Activated CD8-positive, alpha-beta memory T cell treated with anti-CD3 and anti-CD28 coated beads for 1 hour (primary cell): ENCODE data around the gene FKBP7.
"Not testable (repeated sequence)": the region's sequence is repeated elsewhere in the genome, so short reads cannot be mapped to it uniquely, and the experiment has no call there.

ENCODE experiments used
- DNase-seq, 2 donors: peaks; one replicate each; pipeline ENCODE4 v3.0.0-alpha.2; 2020; ENCODE audit warnings: low read depth in 1 of 2; ENCODE audit errors: extremely low read depth in 1 of 2

FKBP7 gene

DNA sequence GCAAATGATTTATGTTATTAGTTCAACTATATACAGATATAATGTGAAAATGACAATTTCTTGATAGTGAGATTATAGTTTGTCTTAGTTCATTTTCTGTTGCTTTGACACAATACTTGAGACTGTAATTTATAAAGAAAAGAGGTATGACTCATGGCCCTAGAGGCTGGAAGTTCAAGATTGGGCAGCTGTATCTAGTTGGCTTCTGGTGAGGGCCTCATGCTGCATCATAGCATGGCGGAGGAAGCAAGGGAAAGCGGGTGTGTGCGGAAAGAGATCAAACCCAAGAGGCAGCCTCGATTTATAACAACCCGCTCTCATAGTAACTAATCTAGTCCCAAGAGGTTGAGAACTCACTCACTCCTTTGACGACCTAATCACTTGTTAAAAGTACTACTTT, 13.2 kb upstream of the FKBP7 start:
- DNase-seq = no peak

DNA sequence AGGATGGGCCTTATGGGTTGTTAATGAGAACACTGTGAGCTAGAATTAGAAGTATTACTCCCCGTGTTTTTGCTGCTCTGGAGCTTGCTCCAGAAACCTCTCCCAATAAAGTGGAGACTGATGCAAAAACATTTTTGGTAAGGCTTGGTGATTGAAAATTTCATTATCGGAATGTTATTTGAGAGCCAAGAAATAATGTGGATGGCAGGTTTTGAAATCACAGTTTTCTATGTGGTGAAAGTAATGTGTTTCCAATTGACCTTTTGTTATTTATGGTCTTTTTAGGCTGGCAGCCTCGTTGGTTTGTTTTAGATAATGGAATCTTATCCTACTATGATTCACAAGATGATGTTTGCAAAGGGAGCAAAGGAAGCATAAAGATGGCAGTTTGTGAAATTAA, 7.0 kb upstream of the FKBP7 start:
- no peak for DNase-seq

DNA sequence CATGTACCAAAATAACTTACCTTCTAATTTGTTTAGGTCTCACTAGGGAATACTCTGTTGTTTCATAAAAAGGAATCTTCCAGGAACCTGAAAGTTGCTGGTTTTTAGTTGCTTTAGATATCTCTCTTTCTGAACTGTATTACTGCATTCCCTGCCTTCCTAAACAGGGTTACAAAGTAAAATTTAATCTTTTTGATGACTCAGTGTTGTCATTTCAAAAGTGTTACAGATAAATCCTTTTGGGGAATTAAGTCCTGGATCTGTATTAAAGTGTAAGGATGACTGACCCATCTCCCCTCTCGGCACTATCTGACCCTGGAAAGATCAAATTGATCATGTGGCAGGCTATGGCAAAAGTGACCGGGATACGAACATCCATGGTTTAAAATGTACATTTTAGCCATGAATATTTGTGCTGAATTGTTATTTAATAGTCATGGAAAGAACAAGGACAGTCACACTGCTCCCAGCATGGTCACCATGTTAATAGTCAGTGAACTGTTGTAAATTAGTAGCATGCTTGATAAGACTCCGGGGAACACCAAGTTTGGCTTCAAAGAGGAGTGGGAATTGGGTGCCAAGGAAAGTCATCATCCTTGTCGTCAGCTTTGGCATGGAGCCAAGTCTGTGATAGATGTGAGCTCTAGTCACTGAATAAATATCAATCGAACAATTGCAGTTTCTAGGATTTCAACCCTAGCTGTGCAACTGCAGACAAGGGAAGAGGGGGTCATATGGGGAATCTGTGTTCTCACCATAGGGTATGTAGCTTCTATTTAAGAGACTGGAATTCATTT, 6.0 kb upstream of the FKBP7 start:
- no peak for DNase-seq

DNA sequence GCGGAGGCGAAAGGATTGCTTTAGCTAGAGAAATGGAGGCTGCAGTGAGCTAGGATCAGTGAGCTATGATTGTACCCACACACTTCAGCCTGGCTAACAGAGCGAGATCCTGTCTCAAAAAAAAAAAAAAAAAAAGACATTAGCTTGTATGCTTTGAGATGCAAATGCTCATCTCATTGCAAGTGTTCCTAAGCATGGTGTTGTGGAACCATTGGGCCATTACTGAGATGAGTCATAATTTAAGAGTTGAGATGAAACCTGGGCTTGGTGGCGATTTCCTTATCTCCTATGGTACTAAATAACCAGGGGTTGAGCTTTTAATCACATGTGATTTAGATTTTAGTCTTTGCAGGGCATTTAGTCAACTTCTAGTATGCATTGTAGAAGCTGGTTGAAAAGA, 4.0 kb upstream of the FKBP7 start:
- no peak for DNase-seq

DNA sequence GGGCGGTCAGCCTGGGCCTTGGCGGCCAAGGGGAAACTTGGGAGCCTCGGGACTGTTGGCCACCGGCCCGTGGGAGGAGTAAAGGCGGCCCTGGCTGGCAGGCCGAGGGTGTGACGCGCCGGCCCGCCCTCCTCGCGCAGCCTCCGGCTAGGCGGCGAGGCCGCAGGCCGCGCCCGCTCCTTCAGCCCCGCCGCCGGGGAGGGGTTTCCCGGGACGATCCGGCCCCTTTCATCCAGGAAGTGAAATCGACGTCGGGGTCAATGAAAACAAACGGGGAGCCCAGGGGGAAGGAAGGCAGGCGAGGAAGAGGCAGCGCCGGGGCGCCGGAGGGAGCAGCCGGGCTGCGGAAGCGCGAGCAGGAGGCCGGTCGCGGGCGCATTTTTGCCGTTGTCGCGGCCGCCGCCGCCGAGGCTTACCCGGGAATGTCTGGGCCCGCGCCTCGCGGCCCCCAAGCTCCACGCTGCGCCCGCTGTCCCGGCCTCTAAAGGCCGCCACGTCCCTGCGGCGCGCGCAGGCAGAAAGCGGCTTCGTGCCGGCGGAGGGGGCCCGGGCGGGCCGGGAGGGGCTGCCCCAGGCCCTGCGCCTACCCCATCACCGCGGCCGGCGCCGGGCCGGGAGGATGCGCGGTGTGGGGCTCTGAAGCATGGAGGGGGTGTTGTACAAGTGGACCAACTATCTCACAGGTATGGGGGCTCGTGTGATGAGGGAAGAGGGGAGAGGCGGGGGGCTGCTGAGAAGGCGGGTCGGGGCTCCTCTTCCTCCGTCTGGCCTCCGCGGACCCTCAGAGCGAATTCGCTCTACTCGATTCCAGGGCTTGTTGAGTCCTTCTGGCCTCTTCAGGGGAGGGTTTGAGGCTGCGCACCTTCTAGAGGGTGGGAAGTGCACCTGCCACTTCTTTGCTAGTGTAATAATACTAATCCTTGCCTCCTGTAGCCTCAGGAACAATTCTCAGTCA, 2.1 kb upstream of the FKBP7 start, which contains the start of gene PLEKHA3:
Gene PLEKHA3 (plus strand): TSS at position 231 of the 955 bp plus-strand sequence. CDS start 413 bp downstream, at position 644.
- peak; percentile 32 to 59 for DNase-seq

DNA sequence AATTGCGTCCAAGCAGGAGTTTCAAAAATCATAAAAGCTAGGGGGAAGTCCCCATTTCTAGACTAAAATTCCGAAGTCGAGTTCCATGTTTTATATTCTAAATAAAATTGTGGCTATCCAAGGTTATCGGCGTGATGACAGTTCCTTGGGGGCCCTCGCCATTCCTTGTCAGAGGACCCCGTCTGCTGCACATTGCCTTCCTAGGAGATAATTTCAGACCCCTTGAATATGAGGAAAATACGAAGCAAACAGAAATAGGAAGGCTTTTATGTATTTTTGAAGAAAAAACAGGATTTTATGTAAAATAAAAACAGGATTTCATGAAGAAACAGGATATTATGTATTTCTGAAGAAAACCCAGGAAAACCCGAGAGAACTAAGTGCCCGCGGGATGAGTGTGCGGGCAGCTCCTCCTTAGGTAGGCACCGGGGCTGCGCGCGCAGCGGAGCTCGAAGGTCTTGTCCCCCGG, 1.4 kb upstream of the FKBP7 start:
- DNase-seq = no peak

DNA sequence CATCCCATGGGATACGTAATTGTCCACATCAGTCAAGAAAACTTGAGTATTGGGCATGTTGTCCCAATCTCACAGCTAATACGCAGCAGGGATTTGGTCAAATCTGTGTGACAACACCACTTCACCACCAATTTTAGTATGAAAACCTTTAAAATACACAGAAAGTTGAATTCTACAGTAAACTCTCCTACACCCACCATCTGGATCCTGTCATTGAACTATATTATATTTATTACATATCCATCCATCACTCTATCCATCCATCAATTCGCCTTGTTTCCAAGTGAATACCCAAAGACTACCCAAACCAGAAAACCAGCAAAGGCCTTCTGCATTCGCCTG, 846 bp upstream of the FKBP7 start:
- DNase-seq = no peak

DNA sequence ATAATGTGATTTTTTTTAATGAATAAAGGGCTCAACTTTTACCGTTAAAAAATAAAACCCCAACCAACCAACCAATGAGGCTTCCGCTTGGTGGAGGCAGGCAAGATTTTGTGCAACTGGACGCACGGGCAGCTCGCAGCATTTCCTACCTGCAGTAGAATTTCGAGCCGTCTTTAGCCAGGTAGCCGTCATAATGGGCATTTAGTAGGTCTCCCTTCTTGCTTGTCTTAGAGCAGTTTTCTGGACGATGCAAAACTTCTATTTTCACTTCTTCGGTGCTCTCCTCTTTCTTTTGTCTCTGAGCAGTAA, 316 bp downstream of the FKBP7 start:
- no peak for DNase-seq

DNA sequence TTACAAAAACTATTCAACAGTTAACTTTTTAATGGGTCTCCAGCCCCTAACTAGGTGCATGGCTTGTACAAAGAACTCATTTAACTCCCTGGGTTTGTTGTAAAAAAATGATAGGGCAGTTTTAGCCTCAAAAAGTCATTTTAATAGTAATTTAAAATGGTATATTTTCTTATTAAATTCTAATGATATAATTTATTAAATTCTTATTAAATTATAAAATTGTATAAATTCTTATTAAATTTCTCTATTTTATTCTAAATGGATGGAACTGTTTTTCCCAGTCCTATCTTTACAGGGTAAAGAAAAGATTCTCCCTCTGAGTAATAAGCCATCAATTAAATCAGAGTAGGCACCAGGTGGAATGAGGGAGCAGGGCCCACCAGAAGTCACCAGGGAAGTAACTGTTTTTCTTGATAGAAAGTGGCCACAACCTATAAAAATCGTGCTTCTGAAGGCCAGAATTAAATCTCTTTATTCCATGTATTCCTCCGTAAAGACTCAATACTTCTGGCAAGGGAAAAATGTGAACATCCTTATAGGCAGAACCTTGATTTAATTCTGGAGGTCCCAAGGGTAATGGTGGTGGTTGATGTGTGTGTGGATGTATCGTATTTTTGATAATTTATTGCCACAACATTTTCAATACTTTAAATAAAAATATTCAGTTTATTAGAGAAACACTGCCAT, 814 bp downstream of the FKBP7 start:
- DNase-seq = no peak

DNA sequence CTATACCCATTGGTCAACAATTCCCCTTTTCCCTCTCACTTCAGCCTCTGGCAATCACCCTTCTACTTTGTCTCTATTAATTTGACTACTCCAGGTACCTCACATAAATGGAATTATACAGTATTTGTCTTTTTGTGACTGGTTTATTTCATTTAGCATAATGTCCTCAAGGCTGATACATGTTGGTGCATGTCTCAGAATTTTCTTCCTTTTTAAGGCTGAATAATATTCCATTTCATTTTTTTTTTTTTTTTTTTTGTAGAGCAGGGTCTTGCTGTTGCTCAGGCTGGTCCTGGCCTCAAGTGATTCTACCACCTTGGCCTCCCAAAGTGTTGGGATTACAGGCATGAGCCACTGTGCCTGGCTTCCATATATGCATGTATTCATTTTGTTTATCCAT, 1.9 kb downstream of the FKBP7 start:
- DNase-seq = no peak

DNA sequence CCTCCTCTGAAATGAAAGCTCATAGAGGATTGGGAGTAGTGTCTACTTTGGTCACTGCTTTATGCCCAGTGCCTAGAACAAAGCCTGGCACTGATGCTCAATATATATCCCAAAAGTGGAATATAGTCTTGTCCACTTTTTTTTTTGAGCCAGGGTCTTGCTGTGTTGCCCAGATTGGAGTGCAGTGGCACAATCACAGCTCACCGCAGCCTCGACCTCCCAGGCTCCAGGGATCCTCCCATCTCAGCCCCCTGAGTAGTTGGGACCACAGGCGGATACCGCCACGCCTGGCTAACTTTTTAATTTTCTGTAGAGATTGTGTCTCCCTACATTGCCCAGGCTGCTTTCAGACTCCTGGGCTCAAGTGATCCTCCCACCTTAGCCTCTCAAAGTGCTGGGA, 3.8 kb downstream of the FKBP7 start:
- no peak for DNase-seq

DNA sequence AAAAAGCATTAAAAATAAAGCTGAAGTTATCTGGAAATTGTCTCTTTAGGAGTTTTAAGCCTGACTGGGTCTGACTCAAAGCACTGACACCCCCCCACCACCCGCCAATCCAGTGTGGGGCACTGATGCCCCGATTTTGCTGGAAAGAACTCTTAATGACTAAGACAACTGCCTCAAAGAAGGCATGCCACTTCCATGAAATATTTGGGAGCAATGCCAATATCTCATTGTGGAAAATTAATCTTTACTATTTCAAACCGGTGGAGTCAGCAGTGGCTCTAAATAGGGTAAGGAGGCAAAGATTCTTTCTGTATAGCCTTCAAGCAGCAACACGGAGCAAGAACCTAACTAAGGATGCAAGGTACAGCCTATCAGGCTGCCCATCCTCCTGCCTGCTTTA, 4.5 kb downstream of the FKBP7 start:
- no peak for DNase-seq

DNA sequence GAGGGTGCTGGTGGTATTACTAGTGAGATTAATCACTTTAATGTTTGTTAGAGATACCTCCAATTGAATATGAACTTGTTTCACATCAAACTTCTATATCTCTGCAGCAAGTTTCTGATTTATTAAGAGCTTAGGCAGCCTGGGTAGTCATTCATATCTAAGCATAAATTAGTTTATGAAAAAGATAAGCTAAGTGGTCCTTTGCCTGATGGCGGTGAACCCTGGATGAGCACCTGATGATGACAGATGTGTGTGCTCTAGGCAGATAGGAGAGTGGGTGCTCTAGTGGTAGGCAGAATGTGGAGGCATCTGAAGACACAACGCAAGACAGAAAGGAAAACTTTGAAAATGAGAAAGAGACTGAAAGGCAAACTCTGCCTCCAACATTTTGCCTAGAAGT, 5.0 kb downstream of the FKBP7 start:
- DNase-seq = no peak

DNA sequence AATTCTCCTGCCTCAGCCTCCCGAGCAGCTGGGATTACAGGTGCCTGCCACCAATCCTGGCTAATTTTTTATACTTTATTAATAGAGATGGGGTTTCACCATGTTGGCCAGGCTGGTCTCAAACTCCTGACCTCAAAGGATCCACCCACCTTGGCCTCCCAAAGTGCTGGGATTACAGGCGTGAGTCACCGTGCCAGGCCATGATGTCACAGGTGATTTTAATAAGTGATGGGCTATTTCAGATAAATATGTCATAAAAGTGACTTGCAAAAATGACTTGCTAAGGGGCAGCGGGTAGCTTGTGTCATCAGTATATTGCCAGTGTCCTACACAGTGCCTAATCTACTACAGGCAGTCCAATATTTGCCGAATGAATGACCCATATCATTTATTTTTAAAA, 7.1 kb downstream of the FKBP7 start:
- not testable (repeated sequence) for DNase-seq

DNA sequence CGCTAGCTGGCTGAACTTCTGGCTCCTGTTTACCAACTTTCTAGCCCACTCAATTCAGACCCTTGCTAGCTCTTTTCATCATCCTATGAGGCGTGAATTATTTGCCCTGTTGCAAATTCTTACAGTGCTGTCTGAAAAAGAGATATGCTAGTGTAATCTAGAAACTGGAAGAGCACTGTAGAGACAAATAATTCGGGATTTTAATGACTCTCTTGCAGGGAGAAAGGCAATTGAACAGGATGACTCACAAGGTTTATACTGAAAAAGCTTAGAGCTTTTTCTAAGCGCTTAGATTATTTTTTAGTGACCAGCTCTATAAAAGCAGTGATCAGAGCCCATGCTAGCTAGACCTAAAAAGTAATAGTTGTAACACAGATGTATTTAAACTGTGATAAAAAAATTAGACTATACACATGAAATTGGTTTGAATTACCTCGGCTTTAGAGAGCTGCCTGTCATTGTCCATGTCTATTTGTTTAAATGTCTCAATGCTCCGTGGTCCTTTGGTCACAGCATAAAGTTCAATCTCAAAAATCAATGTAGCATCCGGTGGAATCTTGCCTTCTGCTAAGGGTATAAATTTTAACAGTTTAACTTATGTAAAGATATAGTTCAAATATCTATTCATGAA, 9.1 kb downstream of the FKBP7 start:
- no peak for DNase-seq

DNA sequence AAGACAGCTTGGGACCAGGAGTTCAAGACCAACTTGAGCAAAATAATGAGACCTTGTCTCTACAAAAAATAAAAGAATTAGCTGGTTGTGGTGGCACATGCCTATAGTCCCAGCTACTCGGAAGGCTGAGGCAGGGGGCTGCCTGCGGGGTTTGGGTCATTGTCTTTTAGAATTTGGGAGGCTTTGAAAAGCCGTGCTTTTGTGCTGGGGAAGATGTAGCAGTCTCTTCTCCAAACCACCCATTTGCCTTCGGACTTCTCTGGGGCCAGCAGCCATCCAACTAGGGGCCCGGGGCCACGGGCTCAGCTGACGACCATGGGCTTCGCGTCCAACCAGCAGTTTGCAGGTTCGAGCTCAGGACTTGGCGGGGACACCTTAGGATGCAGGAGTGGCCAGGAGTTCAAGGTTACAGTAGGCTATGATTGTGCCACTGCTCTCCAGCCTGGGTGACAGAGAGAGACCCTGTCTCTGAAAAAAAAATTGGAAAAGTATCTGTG, 21.0 kb downstream of the FKBP7 start:
- no peak for DNase-seq

DNA sequence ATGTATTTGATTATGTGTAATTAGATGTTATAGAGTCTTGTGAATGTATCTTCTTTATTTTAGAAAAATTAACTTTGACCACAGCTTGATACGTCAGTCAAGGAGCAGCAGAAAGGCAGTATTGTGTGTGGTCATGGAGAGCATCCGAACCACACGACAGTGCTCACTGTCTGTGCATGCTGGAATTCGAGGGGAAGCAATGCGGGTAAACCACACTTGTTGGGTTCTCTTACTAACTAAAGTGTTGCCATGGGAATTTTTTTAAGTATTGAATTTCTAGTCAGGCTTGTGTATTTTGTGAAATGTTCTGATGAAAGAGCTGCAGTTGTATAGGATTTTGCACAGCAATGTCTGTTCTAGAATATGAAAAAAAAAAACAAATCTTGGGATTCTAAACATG, 22.5 kb downstream of the FKBP7 start:
- DNase-seq = no peak

DNA sequence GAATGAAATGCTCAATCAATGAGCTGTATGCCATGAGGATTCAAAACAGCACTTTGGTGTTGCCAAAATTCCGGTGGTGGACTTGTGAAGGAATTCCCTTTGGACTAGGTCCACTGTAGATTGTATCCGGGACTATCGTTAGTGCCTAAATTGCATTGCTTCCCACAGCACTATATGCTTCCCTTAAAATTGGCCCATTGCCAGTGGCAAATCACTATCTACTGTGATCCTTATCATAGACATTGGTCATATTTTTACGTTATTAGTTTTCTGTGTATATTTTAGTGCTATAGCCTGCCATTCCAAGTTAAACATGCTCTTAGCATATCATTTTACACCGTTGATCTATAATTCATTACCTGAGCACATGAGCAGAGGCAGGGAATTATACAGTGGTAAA, 25.5 kb downstream of the FKBP7 start:
- no peak for DNase-seq

DNA sequence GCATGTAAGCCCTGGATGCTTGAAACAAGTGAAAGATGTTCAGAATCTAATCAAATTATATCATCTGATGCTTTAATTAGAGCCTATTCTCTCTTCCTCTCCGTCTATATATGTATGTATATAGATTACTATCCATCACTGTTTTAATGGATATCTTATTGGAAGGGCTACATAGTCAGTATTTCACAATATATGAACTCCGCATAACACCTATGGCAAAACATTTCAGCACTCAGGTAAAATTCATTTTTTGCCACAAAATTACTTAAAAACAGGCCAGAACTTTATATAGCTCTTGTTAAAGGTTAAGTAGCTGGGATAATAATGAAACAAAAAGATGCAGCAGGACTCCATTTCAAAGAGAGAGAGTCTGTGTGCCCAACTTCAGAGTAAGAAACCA, 26.1 kb downstream of the FKBP7 start:
- no peak for DNase-seq

DNA sequence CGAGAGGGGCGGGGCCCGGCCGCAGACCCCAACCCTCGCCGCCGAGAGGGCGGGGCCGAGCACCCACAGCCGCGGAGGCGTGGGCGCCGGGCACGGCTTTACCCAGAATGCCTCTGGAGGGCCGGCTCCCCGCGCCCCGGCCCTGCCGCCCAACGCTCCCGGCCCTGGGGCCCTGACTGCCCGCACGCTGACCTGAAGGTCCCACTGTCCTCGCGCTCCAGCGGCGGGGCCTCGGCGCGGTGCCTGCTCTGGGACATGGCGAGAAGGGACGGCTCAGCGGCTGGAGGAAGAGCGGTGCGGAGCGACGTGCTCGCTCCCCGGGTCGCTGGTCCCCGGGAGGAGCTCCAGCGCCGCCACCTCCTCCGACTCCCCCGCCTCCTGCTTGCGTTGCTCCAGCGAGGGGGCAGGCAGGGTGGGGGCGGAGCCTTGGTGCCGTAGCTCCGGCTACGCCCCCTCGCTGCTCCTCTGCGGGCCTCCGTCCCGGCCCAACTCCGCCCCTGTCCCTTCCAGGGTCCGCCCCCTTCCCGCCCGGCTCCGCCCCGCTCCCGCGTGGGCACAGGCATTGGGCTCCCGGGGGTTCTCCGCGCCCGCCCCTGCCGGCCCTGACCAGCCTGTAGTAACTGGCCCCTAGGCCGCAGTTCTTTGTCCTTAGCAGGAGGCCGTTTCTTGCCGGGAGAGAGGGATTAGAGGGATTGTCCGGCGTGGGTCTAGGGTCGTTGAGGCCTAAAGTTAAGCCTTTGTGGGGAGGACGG, 27.4 kb downstream of the FKBP7 start, which contains the start of the genes PJVK and PRKRA:
Gene PJVK (plus strand): TSS at position 605 of the 752 bp plus-strand sequence. CDS start 2,032 bp downstream, outside the sequence.
Gene PRKRA (minus strand): TSS at position 402 of the 752 bp plus-strand sequence. CDS start 145 bp downstream, at position 257.
- DNase-seq = peak; percentile 86 to 94
